GM19351 (cell line): Measurements from ENCODE around the gene PTGR3.
"Not testable (repeated sequence)": the region's sequence is repeated elsewhere in the genome, so short reads cannot be mapped to it uniquely, and the experiment has no call there.

Experiments used
- ATAC-seq: cut with Tn5 transposase; IDR thresholded peaks from one replicate; pipeline ENCODE4 v1.9.1; 2021; ENCODE audit warnings: mild to moderate bottlenecking, moderate library complexity; ENCODE audit not compliant: unreplicated experiment

The PTGR3 gene

GRCh38 chr18:75204269-75204731 is 4.6 kb downstream of the PTGR3 start:
- ATAC-seq, result no peak

- no peak for ATAC-seq
Measured at GRCh38 chr18:75203416-75204268, 5.3 kb downstream of the PTGR3 start.

- ATAC-seq, result no peak
Measured at GRCh38 chr18:75202696-75203365, 6.1 kb downstream of the PTGR3 start.

GRCh38 chr18:75201282-75202270 is 7.4 kb downstream of the PTGR3 start:
- ATAC-seq, result no peak

- ATAC-seq, result no peak
Measured at GRCh38 chr18:75200605-75201280, 8.2 kb downstream of the PTGR3 start.

GRCh38 chr18:75200071-75200470 is 8.9 kb downstream of the PTGR3 start:
- no peak for ATAC-seq

- ATAC-seq, result no peak
Measured at GRCh38 chr18:75199327-75199726, 9.6 kb downstream of the PTGR3 start.

GRCh38 chr18:75198036-75198435 is 10.9 kb downstream of the PTGR3 start:
- no peak for ATAC-seq

- no peak for ATAC-seq
Measured at GRCh38 chr18:75192899-75193298, 16.0 kb downstream of the PTGR3 start.

GRCh38 chr18:75189696-75190095 is 19.2 kb downstream of the PTGR3 start:
- ATAC-seq, result no peak

GRCh38 chr18:75187702-75188101 is 21.2 kb downstream of the PTGR3 start:
- not testable (repeated sequence) for ATAC-seq

- no peak for ATAC-seq
Measured at GRCh38 chr18:75185460-75185859, 23.5 kb downstream of the PTGR3 start.

GRCh38 chr18:75183973-75184493 is 24.9 kb downstream of the PTGR3 start:
- no peak for ATAC-seq

- no peak for ATAC-seq
Measured at GRCh38 chr18:75183524-75183923, 25.4 kb downstream of the PTGR3 start.

- ATAC-seq, result no peak
Measured at GRCh38 chr18:75179819-75180600, 28.9 kb downstream of the PTGR3 start.

- no peak for ATAC-seq
Measured at GRCh38 chr18:75178376-75178775, 30.6 kb downstream of the PTGR3 start.

GRCh38 chr18:75176849-75177248 is 32.1 kb downstream of the PTGR3 start:
- no peak for ATAC-seq

GRCh38 chr18:75173738-75174137 is 35.2 kb downstream of the PTGR3 start:
- no peak for ATAC-seq

GRCh38 chr18:75173125-75173432 is 35.9 kb downstream of the PTGR3 start:
- ATAC-seq, result peak; percentile 100
